Activated CD8-positive, alpha-beta memory T cell treated with anti-CD3 and anti-CD28 coated beads, Interleukin-2, amount 50 U/mL, for 24 hours (primary cell): Measurements from ENCODE around the gene ADAM33.

Source experiments
- DNase-seq: peaks from one replicate; pipeline ENCODE4 v3.0.0-alpha.2; 2020; ENCODE audit errors: extremely low read depth

ADAM33 gene

GRCh38 chr20:3689978-3690377 lies 8.2 kb upstream of the ADAM33 start:
- no peak for DNase-seq

- DNase-seq = no peak
Measured at GRCh38 chr20:3687655-3688054, 5.8 kb upstream of the ADAM33 start.

GRCh38 chr20:3686867-3687321 lies 5.1 kb upstream of the ADAM33 start:
- DNase-seq = no peak

- DNase-seq = no peak
Measured at GRCh38 chr20:3686421-3686820, 4.6 kb upstream of the ADAM33 start.

GRCh38 chr20:3685341-3685740 lies 3.5 kb upstream of the ADAM33 start:
- DNase-seq = no peak

- no peak for DNase-seq
Measured at GRCh38 chr20:3681352-3681930, 369 bp downstream of the ADAM33 start.

- no peak for DNase-seq
Measured at GRCh38 chr20:3680701-3681351, 984 bp downstream of the ADAM33 start.

GRCh38 chr20:3679749-3680700 lies 1.8 kb downstream of the ADAM33 start:
- DNase-seq = no peak

- no peak for DNase-seq
Measured at GRCh38 chr20:3678856-3679720, 2.7 kb downstream of the ADAM33 start.

- DNase-seq = no peak
Measured at GRCh38 chr20:3678198-3678597, 3.6 kb downstream of the ADAM33 start.

- DNase-seq = no peak
Measured at GRCh38 chr20:3677733-3678132, 4.1 kb downstream of the ADAM33 start.

GRCh38 chr20:3674995-3675900 lies 6.6 kb downstream of the ADAM33 start:
- DNase-seq = no peak

GRCh38 chr20:3674447-3674846 lies 7.4 kb downstream of the ADAM33 start:
- DNase-seq = no peak

GRCh38 chr20:3673221-3674070 lies 8.4 kb downstream of the ADAM33 start:
- DNase-seq = no peak

GRCh38 chr20:3672547-3673171 lies 9.2 kb downstream of the ADAM33 start:
- no peak for DNase-seq

GRCh38 chr20:3671986-3672546 lies 9.7 kb downstream of the ADAM33 start:
- DNase-seq = no peak

- no peak for DNase-seq
Measured at GRCh38 chr20:3670945-3671344, 10.9 kb downstream of the ADAM33 start.

GRCh38 chr20:3670511-3670910 lies 11.3 kb downstream of the ADAM33 start:
- DNase-seq = no peak
